ENCODE results near the gene C9orf152.

GRCh38 chr9:110257097-110257841, 49.3 kb upstream of the C9orf152 start:
- TF ChIP-seq CTCF (conservative IDR thresholded peaks at IDR 0.05; ENCODE audit: low read depth in 2 of 2) (no peak), POLR2AphosphoS5 (IDR thresholded peaks at IDR 0.05; ENCODE audit: low read depth) (no peak), EZH2phosphoT487 (IDR thresholded peaks at IDR 0.05; ENCODE audit: unreplicated experiment) (no peak), CREB1 (CRISPR knock-in tag; IDR thresholded peaks at IDR 0.05; ENCODE audit: low read depth) (no peak), REST (IDR thresholded peaks at IDR 0.05; ENCODE audit: unreplicated experiment) (no peak)
